HepG2 (cell line): ENCODE measurements around the gene RALY. TPM values are rescaled to one million over a fixed set of nuclear protein-coding genes. Genes with fewer than 3 reads are reported as not detected.

ENCODE experiments used
- ARHGAP35 ChIP-seq: sonication (generic); formaldehyde crosslinking; IDR thresholded peaks from 2 replicates; pipeline ENCODE4 v1.9.0; 2022; ENCODE audit warnings: mild to moderate bottlenecking, inconsistent platforms, moderate library complexity, missing genetic modification reagents, borderline replicate concordance
- ASH2L ChIP-seq: fragments of 300-600, 200-600 bp; sonication (generic); IDR thresholded peaks from 2 replicates; pipeline ENCODE4 v1.7.0; 2017; ENCODE audit warnings: low read depth, mild to moderate bottlenecking, moderate library complexity, mixed read lengths, low read length; ENCODE audit not compliant: insufficient read length
- FOXM1 ChIP-seq: sonication (generic); formaldehyde crosslinking; IDR thresholded peaks from 2 replicates; pipeline ENCODE4 v1.5.0; 2020; ENCODE audit warnings: missing genetic modification reagents
- HNRNPUL1 ChIP-seq: fragments of 200-400 bp; formaldehyde crosslinking; IDR thresholded peaks from 2 replicates; pipeline ENCODE4 v1.6.1; 2017; ENCODE audit warnings: low read depth, mild to moderate bottlenecking, low read length, moderate library complexity
- HOMEZ ChIP-seq: IDR thresholded peaks from 2 replicates; pipeline ENCODE4 v1.6.1; 2016; ENCODE audit warnings: low read depth
- IRX3 ChIP-seq: sonication (generic); formaldehyde crosslinking; IDR thresholded peaks from 2 replicates; pipeline ENCODE4 v1.8.1; 2023; ENCODE audit warnings: mild to moderate bottlenecking, low read depth, missing genetic modification reagents, borderline replicate concordance
- RARG ChIP-seq: sonication (generic); formaldehyde crosslinking; IDR thresholded peaks from 2 replicates; pipeline ENCODE4 v1.4.0; 2020; ENCODE audit warnings: low read depth, mild to moderate bottlenecking, missing genetic modification reagents
- RERE ChIP-seq: IDR thresholded peaks from 2 replicates; pipeline ENCODE4 v1.6.1; 2016; ENCODE audit warnings: low read depth, missing genetic modification reagents, missing compliant biosample characterization
- SAP130 ChIP-seq: IDR thresholded peaks from 2 replicates; pipeline ENCODE4 v1.6.1; 2016; ENCODE audit warnings: low read depth
- ZGPAT ChIP-seq: IDR thresholded peaks from 2 replicates; pipeline ENCODE4 v1.6.1; 2016; ENCODE audit warnings: mild to moderate bottlenecking
- ZNF367 ChIP-seq: sonication (generic); formaldehyde crosslinking; IDR thresholded peaks from 2 replicates; pipeline ENCODE4 v1.4.0; 2020; ENCODE audit warnings: missing genetic modification reagents, borderline replicate concordance
- ZNF740 ChIP-seq: sonication (generic); formaldehyde crosslinking; IDR thresholded peaks from 2 replicates; pipeline ENCODE4 v1.4.0; 2020; ENCODE audit warnings: missing genetic modification reagents
- polyA plus RNA-seq, 8 experiments: library from polyadenylated mRNA; depleted of rRNA in 3 of 8; stranded (reverse) in 7 of 8; unstranded in 1 of 8; fragments of >200 nt; fragmentation: Illumina TruSeq in 4 of 8; extraction: Trizol in 4 of 8; gene quantifications; 2 replicates each; pipeline versions ENCODE4 v1.2.1 to v1.2.3, GENCODE V29; 2011 to 2016; ENCODE audit warnings: low read depth in 4 of 8, missing spikeins in 1 of 8, mixed read lengths in 1 of 8; ENCODE audit not compliant: insufficient read depth in 1 of 8
- total RNA-seq, 5 experiments: library from RNA; depleted of rRNA; stranded (reverse); fragments of >200 nt; fragmentation: Illumina TruSeq; extraction: Trizol; gene quantifications; 2 replicates each; pipeline ENCODE4 v1.2.3, GENCODE V29; 2016; ENCODE audit warnings: low read depth in 1 of 5
- TF ChIP-seq, protein P1 (sequence below): sonication (generic); formaldehyde crosslinking; IDR thresholded peaks from 2 replicates; pipeline ENCODE4 v1.4.0; 2020; ENCODE audit warnings: missing genetic modification reagents, mild to moderate bottlenecking, borderline replicate concordance
- TF ChIP-seq, protein P2 (sequence below): sonication (generic); formaldehyde crosslinking; IDR thresholded peaks from 2 replicates; pipeline ENCODE4 v1.4.0; 2020; ENCODE audit warnings: missing genetic modification reagents

The RALY gene
- total and polyA plus RNA-seq, 2 of the 13 experiments (the other 11 are each of a cell fraction or from before 2014, with no cell fraction given), result 178 to 186 TPM

- no peak for TF ChIP-seq RERE (CRISPR knock-in tag)
- no peak for TF ChIP-seq ZNF367 (CRISPR knock-in tag)
- no peak for TF ChIP-seq ARHGAP35 (CRISPR knock-in tag)
- no peak for TF ChIP-seq FOXM1 (CRISPR knock-in tag)
- TF ChIP-seq IRX3 (CRISPR knock-in tag), result no peak
- peak; percentile 54; the same call in 1 of the 2 replicates for TF ChIP-seq ZGPAT
- no peak for TF ChIP-seq ASH2L
- TF ChIP-seq HOMEZ (CRISPR knock-in tag), result no peak; the same call in 1 of the 2 replicates
- TF ChIP-seq, protein P1, sequence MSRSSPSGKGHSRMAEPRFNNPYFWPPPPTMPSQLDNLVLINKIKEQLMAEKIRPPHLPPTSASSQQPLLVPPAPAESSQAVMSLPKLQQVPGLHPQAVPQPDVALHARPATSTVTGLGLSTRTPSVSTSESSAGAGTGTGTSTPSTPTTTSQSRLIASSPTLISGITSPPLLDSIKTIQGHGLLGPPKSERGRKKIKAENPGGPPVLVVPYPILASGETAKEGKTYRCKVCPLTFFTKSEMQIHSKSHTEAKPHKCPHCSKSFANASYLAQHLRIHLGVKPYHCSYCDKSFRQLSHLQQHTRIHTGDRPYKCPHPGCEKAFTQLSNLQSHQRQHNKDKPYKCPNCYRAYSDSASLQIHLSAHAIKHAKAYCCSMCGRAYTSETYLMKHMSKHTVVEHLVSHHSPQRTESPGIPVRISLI (CRISPR knock-in tag), result no peak
- no peak for TF ChIP-seq HNRNPUL1
- no peak for TF ChIP-seq ZNF740
- TF ChIP-seq SAP130, result peak; percentile 46; the same call in 1 of the 2 replicates
- TF ChIP-seq, protein P2, sequence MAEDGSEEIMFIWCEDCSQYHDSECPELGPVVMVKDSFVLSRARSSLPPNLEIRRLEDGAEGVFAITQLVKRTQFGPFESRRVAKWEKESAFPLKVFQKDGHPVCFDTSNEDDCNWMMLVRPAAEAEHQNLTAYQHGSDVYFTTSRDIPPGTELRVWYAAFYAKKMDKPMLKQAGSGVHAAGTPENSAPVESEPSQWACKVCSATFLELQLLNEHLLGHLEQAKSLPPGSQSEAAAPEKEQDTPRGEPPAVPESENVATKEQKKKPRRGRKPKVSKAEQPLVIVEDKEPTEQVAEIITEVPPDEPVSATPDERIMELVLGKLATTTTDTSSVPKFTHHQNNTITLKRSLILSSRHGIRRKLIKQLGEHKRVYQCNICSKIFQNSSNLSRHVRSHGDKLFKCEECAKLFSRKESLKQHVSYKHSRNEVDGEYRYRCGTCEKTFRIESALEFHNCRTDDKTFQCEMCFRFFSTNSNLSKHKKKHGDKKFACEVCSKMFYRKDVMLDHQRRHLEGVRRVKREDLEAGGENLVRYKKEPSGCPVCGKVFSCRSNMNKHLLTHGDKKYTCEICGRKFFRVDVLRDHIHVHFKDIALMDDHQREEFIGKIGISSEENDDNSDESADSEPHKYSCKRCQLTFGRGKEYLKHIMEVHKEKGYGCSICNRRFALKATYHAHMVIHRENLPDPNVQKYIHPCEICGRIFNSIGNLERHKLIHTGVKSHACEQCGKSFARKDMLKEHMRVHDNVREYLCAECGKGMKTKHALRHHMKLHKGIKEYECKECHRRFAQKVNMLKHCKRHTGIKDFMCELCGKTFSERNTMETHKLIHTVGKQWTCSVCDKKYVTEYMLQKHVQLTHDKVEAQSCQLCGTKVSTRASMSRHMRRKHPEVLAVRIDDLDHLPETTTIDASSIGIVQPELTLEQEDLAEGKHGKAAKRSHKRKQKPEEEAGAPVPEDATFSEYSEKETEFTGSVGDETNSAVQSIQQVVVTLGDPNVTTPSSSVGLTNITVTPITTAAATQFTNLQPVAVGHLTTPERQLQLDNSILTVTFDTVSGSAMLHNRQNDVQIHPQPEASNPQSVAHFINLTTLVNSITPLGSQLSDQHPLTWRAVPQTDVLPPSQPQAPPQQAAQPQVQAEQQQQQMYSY, result no peak
- TF ChIP-seq RARG (CRISPR knock-in tag), result no peak
These were observed 135.9 kb downstream of the RALY start (continued) for GRCh38 chr20:34129518-34130162.
